Kidney tubule cell (primary cell): ENCODE data around the gene FRMPD1.

Source experiments
- DNase-seq: peaks from one replicate; pipeline ENCODE4 v3.0.0-alpha.2; 2018; ENCODE audit warnings: low spot score

The FRMPD1 gene

DNA sequence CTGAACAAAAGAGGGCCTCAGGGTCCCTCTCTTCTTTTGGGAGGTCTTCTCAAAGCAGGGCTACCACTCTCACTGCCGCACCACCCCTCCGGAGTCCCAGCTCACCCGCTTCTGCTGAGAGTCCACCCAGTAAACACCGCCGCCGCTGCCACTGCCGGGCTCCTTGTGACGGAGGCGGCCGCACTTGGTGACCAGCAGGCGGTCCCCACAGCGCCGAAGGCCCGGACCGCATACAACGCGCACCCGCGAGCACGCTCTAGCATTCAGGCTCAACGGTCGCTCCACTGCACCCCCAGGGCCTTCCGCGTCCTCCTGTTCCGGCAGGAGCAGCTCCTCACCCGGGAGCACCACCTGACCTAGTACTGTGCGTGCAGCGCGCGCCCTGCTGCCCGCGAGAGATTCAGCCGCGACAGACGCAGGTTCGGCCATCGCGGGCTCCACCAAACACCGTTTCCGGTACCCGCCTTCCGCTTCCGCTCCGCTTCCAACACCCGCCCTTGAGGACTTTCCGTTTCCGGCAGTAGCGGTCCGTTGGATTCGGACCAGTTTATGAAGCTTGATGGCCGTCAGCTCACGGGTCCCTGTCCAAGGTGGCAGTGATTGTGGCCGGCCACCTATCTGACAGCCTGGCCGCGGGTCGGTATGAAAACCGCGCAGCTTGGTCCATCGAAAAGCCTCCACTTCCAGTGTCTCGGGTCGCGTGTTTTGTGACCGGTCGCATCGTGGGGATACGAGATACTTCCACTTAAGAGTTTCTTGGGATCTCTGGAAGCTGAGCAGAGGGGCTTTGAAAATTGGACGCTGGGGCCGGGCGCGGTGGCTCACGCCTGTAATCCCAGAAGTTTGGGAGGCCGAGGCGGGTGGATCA, 134.1 kb downstream of the FRMPD1 start, which contains the start of gene EXOSC3:
TSS of gene EXOSC3 (minus strand) at position 449 of the 868 bp plus-strand sequence. CDS start at position 429, 20 bp downstream.
- DNase-seq = peak; percentile 94

DNA sequence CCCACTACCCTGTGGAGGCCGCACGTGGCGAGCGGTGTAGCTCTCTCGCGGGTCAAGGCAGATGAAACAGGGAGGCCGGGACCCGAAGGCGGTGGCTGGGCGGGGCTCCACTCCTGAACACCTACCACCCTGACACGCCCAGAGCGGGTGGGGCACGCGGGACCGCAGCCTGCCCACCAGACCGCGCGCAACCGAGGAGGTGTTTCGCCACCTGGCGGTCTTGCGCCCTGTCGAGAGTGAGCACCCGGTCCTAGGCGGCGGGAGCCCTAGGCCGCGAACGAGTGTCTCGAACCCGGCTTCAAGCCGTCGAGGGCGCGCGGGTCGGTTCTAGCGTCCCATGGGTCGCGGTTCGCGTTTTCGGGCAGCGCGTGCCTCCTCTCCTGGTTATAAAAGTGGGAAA, 136.3 kb downstream of the FRMPD1 start:
- DNase-seq = no peak

DNA sequence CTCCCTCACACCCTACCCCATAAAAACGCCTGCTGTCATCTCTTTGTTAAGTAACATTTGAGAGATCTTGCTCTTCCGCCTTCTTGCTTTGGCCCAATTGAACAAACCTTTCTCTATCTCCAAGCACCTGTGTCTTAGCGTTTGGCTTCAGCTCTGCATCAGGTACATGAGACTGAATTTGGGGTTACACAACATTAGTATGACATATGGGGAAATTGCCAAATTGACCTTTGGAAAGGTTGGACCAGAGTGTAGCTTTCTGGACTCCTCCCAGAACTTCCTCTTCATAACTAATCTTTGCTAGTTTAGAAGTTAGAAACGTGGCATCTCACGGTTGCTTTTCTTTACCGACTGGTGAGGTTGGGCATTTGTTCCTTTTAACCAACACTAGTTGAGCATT, 137.6 kb downstream of the FRMPD1 start:
- no peak for DNase-seq

DNA sequence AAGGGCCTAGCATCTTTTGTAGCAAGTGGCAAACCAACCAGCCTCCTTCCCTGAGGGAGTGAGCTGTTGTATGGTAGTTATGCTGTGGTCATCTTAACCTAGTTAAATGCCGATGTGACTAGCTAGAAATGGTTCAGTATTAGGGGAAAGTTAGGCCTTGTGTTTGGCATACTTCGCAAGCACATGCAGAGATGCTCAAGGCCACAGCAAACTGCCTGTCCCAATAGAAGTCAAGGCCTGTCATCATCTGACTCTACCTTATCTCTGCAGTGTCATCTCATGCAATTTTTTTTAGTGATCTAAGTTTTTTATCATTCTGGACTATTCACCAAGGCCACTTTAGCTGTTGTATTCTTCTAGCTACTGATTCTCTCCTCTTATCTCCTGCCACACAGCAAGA, 139.3 kb downstream of the FRMPD1 start:
- no peak for DNase-seq

DNA sequence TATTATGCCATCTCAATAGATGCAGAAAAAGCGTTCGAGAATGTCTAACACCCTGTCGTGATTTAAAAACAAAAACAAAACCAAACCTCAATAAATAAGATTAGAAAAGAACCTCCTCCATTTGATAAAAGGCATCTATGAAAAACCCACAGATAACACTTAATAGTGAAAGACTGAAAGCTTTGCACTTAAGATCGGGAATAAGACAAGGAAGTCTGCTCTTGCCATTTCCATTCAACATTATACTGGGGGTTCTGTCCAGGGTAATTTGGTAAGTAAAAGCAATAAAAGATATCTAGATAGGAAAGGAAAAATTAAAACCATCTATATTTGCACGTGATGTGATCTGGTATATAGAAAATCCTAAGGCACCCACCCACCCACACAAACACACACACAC, 141.4 kb downstream of the FRMPD1 start:
- no peak for DNase-seq

DNA sequence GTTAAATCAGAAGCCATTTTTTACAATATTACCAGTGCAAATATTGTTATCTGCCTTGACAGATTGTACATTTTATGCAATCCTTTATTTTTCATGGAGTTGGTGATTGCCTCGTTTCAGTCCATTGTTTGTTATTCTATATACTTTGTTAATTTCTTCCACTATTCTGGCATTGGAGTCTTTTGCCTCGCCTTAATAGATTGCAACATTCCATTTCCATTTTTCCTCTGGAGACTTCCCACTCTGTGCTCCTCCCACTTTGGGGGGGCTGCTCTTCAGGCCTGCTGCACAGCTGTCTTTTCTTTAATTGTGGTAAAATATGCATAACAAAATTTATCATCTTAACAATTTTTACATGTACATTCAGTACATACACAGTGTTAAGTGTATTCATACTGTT, 145.5 kb downstream of the FRMPD1 start:
- DNase-seq = no peak
